Stimulated activated CD4-positive, alpha-beta T cell treated with anti-CD3 and anti-CD28 coated beads, TNF-alpha, amount 100 ng/mL, for 4 hours (primary cell): ENCODE measurements around the gene RASSF4.

Source experiments
- DNase-seq, 3 experiments: peaks; one replicate each; pipeline ENCODE4 v3.0.0-alpha.2; 2020; ENCODE audit warnings: low read depth in 3 of 3

RASSF4 gene

GRCh38 chr10:44963772-44964633 is 4.4 kb downstream of the RASSF4 start:
- no peak for DNase-seq

- DNase-seq: no peak
Observed at GRCh38 chr10:44965104-44965503, 5.5 kb downstream of the RASSF4 start.

GRCh38 chr10:44965651-44966097 is 6.1 kb downstream of the RASSF4 start:
- no peak for DNase-seq

GRCh38 chr10:44966129-44966815 is 6.7 kb downstream of the RASSF4 start:
- no peak for DNase-seq

- DNase-seq: no peak
Observed at GRCh38 chr10:44966816-44967509, 7.4 kb downstream of the RASSF4 start.

GRCh38 chr10:44967616-44968015 is 8.0 kb downstream of the RASSF4 start:
- no peak for DNase-seq

- no peak for DNase-seq
Observed at GRCh38 chr10:44968091-44968490, 8.5 kb downstream of the RASSF4 start.

GRCh38 chr10:44968500-44969400 is 9.1 kb downstream of the RASSF4 start:
- DNase-seq: no peak

GRCh38 chr10:44969854-44970253 is 10.3 kb downstream of the RASSF4 start:
- no peak for DNase-seq

- no peak for DNase-seq
Observed at GRCh38 chr10:44970812-44971395, 11.3 kb downstream of the RASSF4 start.

GRCh38 chr10:44971434-44971833 is 11.8 kb downstream of the RASSF4 start:
- no peak for DNase-seq

GRCh38 chr10:44971935-44972757 is 12.5 kb downstream of the RASSF4 start:
- no peak for DNase-seq

GRCh38 chr10:44972874-44973306 is 13.3 kb downstream of the RASSF4 start:
- no peak for DNase-seq

- no peak for DNase-seq
Observed at GRCh38 chr10:44973323-44974081, 13.9 kb downstream of the RASSF4 start.

- no peak for DNase-seq
Observed at GRCh38 chr10:44974082-44974627, 14.6 kb downstream of the RASSF4 start.

GRCh38 chr10:44974628-44975430 is 15.2 kb downstream of the RASSF4 start:
- peak; percentile 36 to 43 (median 40) for DNase-seq

- no peak for DNase-seq
Observed at GRCh38 chr10:44975431-44976331, 16.1 kb downstream of the RASSF4 start.
